ENCODE measurements around the gene CCDC60. TPM values are rescaled to one million over a fixed set of nuclear protein-coding genes. Genes with fewer than 3 reads are reported as not detected.

CCDC60 gene
- total RNA-seq = not detected

- TF ChIP-seq CTCF (IDR thresholded peaks at IDR 0.05; ENCODE audit: low read depth) = no peak
Measured at GRCh38 chr12:119334430-119335170, at the start of gene CCDC60. Gene CCDC60, plus strand, starts transcription at chr12:119334729. Its CDS starts 448 bp downstream, at chr12:119335177.

- TF ChIP-seq CTCF (IDR thresholded peaks at IDR 0.05; ENCODE audit: low read depth) = no peak
Measured at GRCh38 chr12:119288576-119288975, 46.0 kb upstream of the CCDC60 start.

GRCh38 chr12:119292893-119293630, 41.5 kb upstream of the CCDC60 start:
- TF ChIP-seq CTCF (IDR thresholded peaks at IDR 0.05; ENCODE audit: low read depth) = no peak

- TF ChIP-seq CTCF (IDR thresholded peaks at IDR 0.05; ENCODE audit: low read depth) = no peak
Measured at GRCh38 chr12:119294211-119294610, 40.3 kb upstream of the CCDC60 start.

- no peak for TF ChIP-seq CTCF (IDR thresholded peaks at IDR 0.05; ENCODE audit: low read depth)
Measured at GRCh38 chr12:119296535-119296934, 38.0 kb upstream of the CCDC60 start.

- no peak for TF ChIP-seq CTCF (IDR thresholded peaks at IDR 0.05; ENCODE audit: low read depth)
Measured at GRCh38 chr12:119299130-119299529, 35.4 kb upstream of the CCDC60 start.

GRCh38 chr12:119301379-119301778, 33.1 kb upstream of the CCDC60 start:
- TF ChIP-seq CTCF (IDR thresholded peaks at IDR 0.05; ENCODE audit: low read depth) = no peak
